Loucy (cell line): Measurements from ENCODE around the gene DENND2A.
"Not testable (repeated sequence)": the region's sequence is repeated elsewhere in the genome, so short reads cannot be mapped to it uniquely, and the experiment has no call there.

ENCODE experiments used
- H2AFZ ChIP-seq: fragments of 200-600 bp; sonication (generic); 2 replicates; pipeline ENCODE4 v1.6.0; 2016; ENCODE audit warnings: antibody characterized with exemption, mild to moderate bottlenecking, low read length, moderate library complexity
- H3F3A ChIP-seq: fragments of 200-600 bp; 2 replicates; pipeline ENCODE4 v1.6.0; 2016; ENCODE audit warnings: antibody characterized with exemption, low read depth, mild to moderate bottlenecking
- H3K27me3 ChIP-seq: fragments of 200-600 bp; sonication (generic); 2 replicates; pipeline ENCODE4 v1.6.1; 2014; ENCODE audit warnings: low read length, mild to moderate bottlenecking; ENCODE audit not compliant: insufficient read depth, poor library complexity, severe bottlenecking
- H3K36me3 ChIP-seq: fragments of 200-600 bp; sonication (generic); 2 replicates; pipeline ENCODE4 v1.6.1; 2016; ENCODE audit warnings: low read length; ENCODE audit not compliant: insufficient read depth
- H3K4me1 ChIP-seq: fragments of 200-600 bp; sonication (generic); 2 replicates; pipeline ENCODE4 v1.5.1; 2014; ENCODE audit warnings: low read length, mild to moderate bottlenecking; ENCODE audit not compliant: insufficient read depth, poor library complexity, severe bottlenecking
- H3K4me2 ChIP-seq: fragments of 200-600 bp; sonication (generic); 2 replicates; pipeline ENCODE4 v1.6.0; 2014; ENCODE audit warnings: antibody characterized with exemption, low read length, low read depth, mild to moderate bottlenecking; ENCODE audit not compliant: poor library complexity, severe bottlenecking
- H3K4me3 ChIP-seq: fragments of 200-600 bp; sonication (generic); 2 replicates; pipeline ENCODE4 v1.5.1; 2014; ENCODE audit warnings: low read length, mild to moderate bottlenecking, mixed read lengths; ENCODE audit not compliant: poor library complexity, severe bottlenecking
- H3K79me2 ChIP-seq: fragments of 200-600 bp; sonication (generic); 2 replicates; pipeline ENCODE4 v1.6.1; 2014; ENCODE audit warnings: low read length; ENCODE audit not compliant: insufficient read depth
- H3K9ac ChIP-seq: fragments of 200-600 bp; sonication (generic); 2 replicates; pipeline ENCODE4 v1.6.0; 2014; ENCODE audit warnings: mild to moderate bottlenecking, low read depth, low read length, moderate library complexity; ENCODE audit not compliant: poor library complexity, severe bottlenecking
- H3K9me2 ChIP-seq: fragments of 200-600 bp; sonication (generic); replicated peaks from 2 replicates; pipeline ENCODE4 v1.6.1; 2016; ENCODE audit warnings: low read depth, low read length, mixed read lengths
- H3K9me3 ChIP-seq: fragments of 200-600 bp; sonication (generic); 2 replicates; pipeline ENCODE4 v1.6.1; 2014; ENCODE audit warnings: mild to moderate bottlenecking, antibody characterized with exemption, low read length, low read depth; ENCODE audit not compliant: insufficient read depth
- H4K20me1 ChIP-seq: fragments of 200-600 bp; sonication (generic); 2 replicates; pipeline ENCODE4 v1.6.0; 2014; ENCODE audit warnings: antibody characterized with exemption, low read length, mild to moderate bottlenecking; ENCODE audit not compliant: insufficient read depth, poor library complexity, severe bottlenecking
- CTCF ChIP-seq: fragments of 200-600 bp; sonication (generic); conservative IDR thresholded peaks from 2 replicates; pipeline ENCODE4 v1.5.1; 2014; ENCODE audit warnings: mild to moderate bottlenecking, antibody characterized with exemption, low read length
- EZH2phosphoT487 ChIP-seq: fragments of 200-600 bp; IDR thresholded peaks from 2 replicates; pipeline ENCODE4 v1.6.1; 2018; ENCODE audit warnings: antibody characterized with exemption, mild to moderate bottlenecking, moderate library complexity, borderline replicate concordance

DENND2A gene

DNA sequence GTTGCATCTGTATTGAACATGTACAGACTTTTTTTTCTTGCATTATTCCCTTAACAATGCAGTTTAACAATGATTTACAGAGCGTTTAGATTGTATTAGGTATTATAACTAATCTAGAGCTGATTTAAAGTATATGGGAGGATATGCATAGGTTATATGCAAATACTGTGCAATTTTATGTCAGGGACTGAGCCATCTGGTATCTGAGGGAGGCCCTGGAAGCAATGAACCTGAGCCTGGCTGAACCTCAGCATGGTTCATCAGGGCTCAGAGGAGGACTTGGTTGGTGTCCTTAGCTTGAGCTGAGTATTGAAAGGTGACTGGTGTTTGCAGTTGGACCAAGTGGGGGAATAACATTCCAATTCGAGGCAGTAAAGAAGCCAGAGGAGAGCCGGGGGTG, 36.9 kb upstream of the DENND2A start:
- no peaks in the 10 kb centered on the region for H3F3A ChIP-seq
- no peak overlapping the region for H3K4me3 ChIP-seq
- H3K27me3 ChIP-seq: no peaks in the 10 kb centered on the region
- no peaks in the 10 kb centered on the region for H3K9me2 ChIP-seq
- H3K79me2 ChIP-seq: peaks cover 35% of the 10 kb centered on the region
- no peak for TF ChIP-seq EZH2phosphoT487
- TF ChIP-seq CTCF: no peak
- H3K9ac ChIP-seq: no peak overlapping the region
- H3K36me3 ChIP-seq: peaks cover 10% of the 10 kb centered on the region; the same call in 1 of the 2 replicates
- H3K4me1 ChIP-seq: peaks cover 32% of the 10 kb centered on the region
- no peak overlapping the region for H2AFZ ChIP-seq
- peaks cover 8% of the 10 kb centered on the region for H4K20me1 ChIP-seq
- no peak overlapping the region for H3K4me2 ChIP-seq
- H3K9me3 ChIP-seq: no peaks in the 10 kb centered on the region

DNA sequence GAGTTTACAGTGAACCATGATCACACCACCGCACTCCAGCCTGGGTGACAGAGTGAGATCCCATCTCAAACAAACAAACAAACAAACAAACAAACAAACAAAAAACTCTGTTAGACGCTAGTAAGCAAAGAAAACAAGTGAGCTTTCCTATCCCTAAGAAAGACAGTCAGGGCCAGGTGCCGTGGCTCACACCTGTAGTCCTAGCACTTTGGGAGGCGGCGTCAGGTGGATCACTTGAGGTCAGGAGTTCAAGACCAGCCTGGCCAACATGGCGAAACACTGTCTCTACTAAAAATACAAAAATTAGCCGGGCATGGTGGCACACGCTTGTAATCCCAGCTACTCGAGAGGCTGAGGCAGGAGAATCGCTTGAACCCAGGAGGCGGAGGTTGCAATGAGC, 36.3 kb upstream of the DENND2A start:
- H4K20me1 ChIP-seq, H3K9me2 ChIP-seq, H3K9ac ChIP-seq, H3K9me3 ChIP-seq, H2AFZ ChIP-seq, H3F3A ChIP-seq, H3K27me3 ChIP-seq, H3K4me3 ChIP-seq: not testable (repeated sequence)
- Histone ChIP-seq H3K4me2 (peak overlapping the region; percentile 97), H3K36me3 (peaks cover 10% of the 10 kb centered on the region; the same call in 1 of the 2 replicates), H3K4me1 (peaks cover 38% of the 10 kb centered on the region), H3K79me2 (peaks cover 35% of the 10 kb centered on the region)

DNA sequence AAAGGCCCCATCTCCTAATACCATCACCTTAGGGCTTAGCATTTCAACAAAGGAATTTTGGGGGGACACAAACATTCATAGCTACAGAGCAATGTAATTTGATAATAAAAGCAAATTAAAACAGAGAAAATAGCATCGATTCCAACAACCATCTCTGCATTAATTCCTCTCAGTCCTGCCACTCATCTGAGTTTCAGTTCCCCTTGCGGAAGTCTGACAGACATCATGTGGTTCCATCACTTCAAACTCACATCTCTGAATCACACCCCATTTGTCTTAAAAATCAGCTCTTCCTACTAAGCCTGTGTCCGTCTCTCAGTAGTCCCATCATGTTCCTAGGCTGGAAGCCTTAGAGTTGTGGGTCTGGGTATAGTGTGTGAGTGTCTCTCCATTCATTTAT, 35.7 kb upstream of the DENND2A start:
- peak overlapping the region; percentile 69 for H3K9ac ChIP-seq
- H3K4me1 ChIP-seq: peaks cover 39% of the 10 kb centered on the region

More for the DNA sequence above, 35.7 kb upstream of the DENND2A start:
- Histone ChIP-seq H3K36me3 (peaks cover 10% of the 10 kb centered on the region; the same call in 1 of the 2 replicates), H3K9me3 (no peaks in the 10 kb centered on the region), H4K20me1 (peaks cover 8% of the 10 kb centered on the region), H3K27me3 (no peaks in the 10 kb centered on the region), H3K79me2 (peaks cover 35% of the 10 kb centered on the region), H3F3A (no peaks in the 10 kb centered on the region), H3K4me2 (peak overlapping the region; percentile 97), H3K4me3 (peak overlapping the region; percentile 74), H3K9me2 (no peaks in the 10 kb centered on the region), H2AFZ (no peak overlapping the region)
- TF ChIP-seq CTCF: no peak
- TF ChIP-seq EZH2phosphoT487: no peak
